ENCODE results near the gene OLA1. TPM values are rescaled to one million over a fixed set of nuclear protein-coding genes. Genes with fewer than 3 reads are reported as not detected.

OLA1 gene
- total RNA-seq, 2 experiments from 2014 or later, result 143 to 154 TPM

DNA sequence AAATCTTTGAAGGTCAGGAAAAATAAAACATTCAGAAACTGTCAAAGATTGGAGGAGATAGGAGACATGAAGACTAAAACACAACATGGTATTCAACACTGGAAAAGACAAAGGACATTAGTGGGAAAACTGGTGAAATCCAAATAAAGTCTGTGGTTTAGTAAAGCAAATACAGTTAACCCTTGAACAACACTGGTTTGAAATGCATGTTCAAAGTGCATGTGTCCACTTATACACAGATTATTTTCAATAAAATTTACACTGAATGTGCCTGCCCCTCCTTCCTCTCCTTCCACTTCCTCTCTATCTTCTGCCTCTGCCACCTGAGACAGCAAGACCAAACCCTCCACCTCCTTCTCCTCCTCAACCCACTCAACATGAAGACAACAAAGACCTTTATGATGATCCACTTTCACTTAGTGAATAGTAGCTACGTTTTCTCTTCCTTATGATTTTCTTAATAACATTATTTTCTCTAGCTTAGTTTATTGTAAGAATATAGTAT lies 14.5 kb downstream of the OLA1 start:
- POLR2A ChIA-PET, result no interaction called here
- CTCF ChIA-PET, result no interaction called here

DNA sequence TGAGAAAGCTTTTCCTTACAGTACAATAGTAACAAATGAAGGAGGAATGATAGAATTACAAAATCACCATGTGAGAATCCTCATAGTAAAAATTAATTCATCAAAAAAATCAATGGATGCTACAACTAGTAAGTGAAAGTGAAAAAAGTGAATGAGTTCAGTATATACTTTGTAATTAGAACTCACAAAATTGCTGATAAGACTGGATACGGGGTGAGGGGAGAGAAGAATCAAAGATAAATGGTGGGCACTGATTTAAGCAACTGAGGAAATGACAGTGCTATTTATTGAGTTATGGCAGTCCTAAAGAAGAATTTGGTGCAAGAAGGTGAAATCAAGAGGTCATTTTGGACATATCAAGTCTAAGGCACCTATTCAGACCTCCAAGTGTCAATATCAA lies 20.6 kb downstream of the OLA1 start:
- ChIA-PET CTCF (no interaction called here), POLR2A (no interaction called here)

GRCh38 chr2:174224665-174225288 lies 23.6 kb downstream of the OLA1 start:
- ChIA-PET CTCF (no interaction called here), POLR2A (no interaction called here)

DNA sequence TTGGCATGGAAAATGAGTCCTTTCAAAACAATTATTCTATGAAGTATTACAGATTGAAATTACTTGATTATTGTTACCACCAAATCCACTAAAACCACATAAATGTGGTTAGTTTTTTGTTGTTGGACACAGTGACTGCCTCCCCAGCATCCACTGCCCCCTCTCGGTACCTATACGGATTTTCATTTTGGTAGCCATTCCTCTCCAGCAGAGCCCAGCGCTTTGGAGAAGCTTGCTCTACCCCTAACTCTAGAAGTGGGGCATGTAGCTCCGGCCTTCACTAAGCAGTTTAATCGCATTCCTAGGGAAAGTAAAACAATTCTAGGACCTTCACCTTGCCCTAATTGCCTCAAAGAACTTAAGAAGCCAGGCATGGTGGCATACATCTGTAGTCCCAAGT lies 24.2 kb downstream of the OLA1 start:
- ChIA-PET CTCF (no interaction called here), POLR2A (no interaction called here)

DNA sequence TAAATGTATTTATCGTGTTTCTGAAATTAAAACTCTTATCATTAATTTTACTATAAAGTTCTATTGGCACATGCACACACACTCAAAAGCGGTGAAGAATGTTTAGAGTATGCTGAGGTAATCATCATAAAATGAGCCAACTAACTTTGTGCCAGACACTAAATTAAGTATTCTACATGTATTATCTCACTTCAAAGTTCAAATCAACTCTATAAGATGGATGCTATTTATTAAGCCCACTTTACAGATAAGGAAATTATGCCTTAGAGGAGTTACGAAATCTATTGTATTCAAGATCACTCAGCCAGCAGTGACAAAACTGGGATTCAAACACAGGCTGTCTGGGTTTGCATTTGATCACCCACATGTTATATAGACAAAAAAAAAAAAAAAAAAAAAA lies 24.9 kb downstream of the OLA1 start:
- ChIA-PET POLR2A (no interaction called here), CTCF (no interaction called here)

DNA sequence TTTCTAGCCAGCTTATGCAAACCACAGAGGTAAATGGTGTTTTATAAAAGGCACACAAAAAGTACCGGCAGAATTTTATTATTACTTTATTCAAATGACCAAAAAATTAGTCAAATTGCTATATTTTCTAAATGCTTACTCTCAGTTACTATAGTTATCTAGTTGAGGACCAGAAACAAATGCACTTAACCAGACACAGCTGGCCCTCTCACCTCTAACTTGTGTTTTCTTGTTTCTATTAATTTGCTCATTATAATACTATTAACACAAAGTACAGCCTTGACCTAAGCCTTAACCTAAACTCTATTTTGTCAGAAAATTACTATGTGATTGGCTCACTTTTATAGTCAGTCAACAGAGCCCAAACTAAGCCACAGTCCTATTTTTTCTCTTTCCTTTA lies 26.2 kb downstream of the OLA1 start:
- ChIA-PET CTCF (no interaction called here), POLR2A (no interaction called here)

- ChIA-PET CTCF (no interaction called here), POLR2A (no interaction called here)
Observed at GRCh38 chr2:174219321-174219720, 29.0 kb downstream of the OLA1 start.

GRCh38 chr2:174218773-174219172 lies 29.6 kb downstream of the OLA1 start:
- ChIA-PET CTCF (interaction anchor here (0.7 kb wide), 2 partner anchors 10 to 23 kb away, joined by 3 read pairs; no protein-coding TSS in a partner anchor), POLR2A (no interaction called here)

DNA sequence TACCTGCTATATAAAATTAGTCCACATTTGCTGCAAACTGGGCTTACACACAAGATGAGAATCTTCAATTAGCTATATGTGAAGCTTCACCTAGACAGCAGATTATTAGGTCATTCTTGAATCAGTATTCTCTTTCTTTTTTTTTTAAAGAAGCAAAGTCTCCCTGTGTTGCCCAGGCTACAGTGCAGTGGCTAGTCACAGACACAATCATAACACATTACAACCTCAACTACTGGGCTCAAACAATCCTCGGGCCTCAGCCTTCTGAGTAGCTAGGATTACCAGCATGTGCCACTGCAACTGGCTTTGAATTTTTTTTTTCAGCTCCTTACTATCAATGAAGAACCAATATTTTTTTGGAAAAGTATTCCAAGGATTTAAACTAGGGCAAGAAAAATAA lies 30.5 kb downstream of the OLA1 start:
- POLR2A ChIA-PET, result no interaction called here
- CTCF ChIA-PET, result no interaction called here

DNA sequence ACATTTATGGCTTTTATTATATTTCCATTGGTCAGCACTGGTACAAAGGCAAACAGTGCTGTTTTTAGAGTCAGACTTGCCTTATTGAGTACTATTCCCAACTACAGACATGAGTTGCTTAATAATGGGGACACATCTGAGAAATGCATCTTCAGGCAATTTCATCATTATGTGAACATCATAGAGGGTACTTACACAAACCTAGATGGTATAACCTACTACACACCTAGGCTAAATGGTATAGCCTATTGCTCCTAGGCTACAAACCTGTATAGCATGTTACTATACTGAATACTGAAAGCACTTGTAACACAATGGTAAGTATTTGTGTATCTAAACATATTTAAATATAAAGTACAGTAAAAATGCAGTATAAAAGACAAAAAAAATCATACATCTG lies 36.4 kb downstream of the OLA1 start:
- POLR2A ChIA-PET, result no interaction called here
- CTCF ChIA-PET, result no interaction called here

DNA sequence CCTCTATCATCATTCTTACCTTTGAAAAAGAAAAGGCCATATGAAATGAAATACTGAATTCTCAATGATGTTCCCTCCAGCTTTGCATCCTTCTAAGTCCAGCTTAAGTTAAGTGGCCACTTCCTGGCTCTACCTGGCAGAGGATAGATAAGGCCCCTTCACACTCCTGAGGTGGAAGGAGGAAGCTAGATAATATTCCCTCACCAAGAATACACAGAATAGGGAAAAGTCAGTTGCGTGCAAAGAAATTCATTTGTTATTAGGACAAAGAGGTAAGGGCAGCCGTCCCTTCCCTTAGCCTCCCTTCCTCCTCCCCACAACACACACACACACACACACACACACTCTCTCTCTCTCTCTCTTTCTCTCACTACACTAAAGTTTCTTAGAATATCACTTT lies 37.5 kb downstream of the OLA1 start:
- CTCF ChIA-PET, result no interaction called here
- POLR2A ChIA-PET, result no interaction called here

- CTCF ChIA-PET, result no interaction called here
Observed at GRCh38 chr2:174209325-174209724, 39.0 kb downstream of the OLA1 start.

GRCh38 chr2:174208026-174208425 lies 40.3 kb downstream of the OLA1 start:
- POLR2A ChIA-PET, result no interaction called here
- CTCF ChIA-PET, result interaction anchor here (0.6 kb wide), 1 partner anchor 11 kb away, joined by 3 read pairs; no protein-coding TSS in a partner anchor

More at GRCh38 chr2:174209325-174209724, 39.0 kb downstream of the OLA1 start:
- POLR2A ChIA-PET, result no interaction called here

GRCh38 chr2:174205562-174205961 lies 42.8 kb downstream of the OLA1 start:
- CTCF ChIA-PET, result no interaction called here

DNA sequence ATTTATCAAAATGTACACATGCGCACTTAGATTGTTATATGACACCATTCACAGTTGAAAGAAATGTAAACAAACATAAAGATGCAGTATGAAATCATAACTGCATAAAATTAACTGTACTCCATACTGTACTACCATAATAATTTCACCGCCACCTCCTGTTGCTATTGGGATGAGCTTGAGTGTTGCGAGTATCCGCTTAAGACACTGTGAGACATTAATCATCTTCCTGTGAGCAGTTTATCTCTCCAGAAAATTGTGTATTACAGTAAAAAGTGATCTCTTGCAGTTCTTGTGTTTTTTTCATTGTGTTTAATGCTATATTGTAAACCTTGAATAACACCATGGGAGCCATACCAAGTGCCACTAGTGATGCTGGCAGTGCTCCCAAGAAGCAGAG lies 46.1 kb downstream of the OLA1 start:
- POLR2A ChIA-PET, result no interaction called here
- CTCF ChIA-PET, result no interaction called here

More at GRCh38 chr2:174205562-174205961, 42.8 kb downstream of the OLA1 start:
- POLR2A ChIA-PET, result no interaction called here

DNA sequence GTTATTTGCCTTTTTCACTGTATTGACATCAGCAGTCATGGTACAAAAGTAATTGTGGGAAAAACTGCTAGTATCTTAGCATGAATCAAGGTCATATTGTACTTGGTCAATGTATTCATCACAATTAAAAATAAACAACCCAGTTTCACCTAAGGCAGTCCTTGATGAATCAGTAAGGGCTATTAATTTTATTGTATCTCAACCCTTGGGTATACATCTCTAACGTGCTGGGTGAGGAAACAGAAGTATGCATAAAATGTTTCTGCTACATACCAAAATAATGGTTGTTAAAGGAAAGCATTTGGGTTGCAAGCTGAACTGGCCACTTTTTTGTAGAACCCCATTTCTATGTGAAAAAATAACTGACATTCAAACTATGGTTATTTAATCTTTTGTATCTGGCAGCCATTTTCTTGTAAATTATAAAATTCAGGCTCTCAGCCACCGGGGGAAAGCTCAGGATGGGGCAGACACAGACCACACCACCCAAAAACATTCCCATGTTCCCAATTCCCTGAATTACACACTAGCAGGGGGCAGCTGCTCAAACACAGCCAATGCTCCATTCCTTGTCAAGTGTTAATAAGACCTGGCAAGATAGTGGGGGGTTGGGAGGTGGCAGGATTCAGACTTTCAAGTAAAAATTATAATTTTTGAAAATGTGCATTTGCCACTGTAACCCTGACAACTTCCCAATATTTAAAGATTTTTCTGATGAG lies 49.3 kb downstream of the OLA1 start:
- ChIA-PET POLR2A (no interaction called here), CTCF (no interaction called here)

DNA sequence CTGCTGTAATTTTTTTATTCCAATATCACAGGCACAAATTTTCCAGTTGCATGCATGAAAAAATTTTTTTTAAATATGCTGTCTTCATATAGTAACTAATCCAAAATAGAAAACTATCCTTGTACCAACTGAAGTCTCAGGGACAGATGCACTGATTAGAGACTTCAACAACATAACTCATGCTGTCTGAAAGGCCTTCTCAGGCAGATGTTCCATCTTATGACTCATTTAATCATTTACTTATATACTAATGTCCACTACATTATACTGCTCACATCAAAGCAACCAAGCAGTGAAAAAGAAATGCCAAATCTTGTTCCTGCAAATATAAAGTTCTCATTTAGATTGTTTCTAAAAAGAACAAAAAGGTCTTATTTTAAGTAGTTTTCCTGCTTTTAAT lies 53.1 kb downstream of the OLA1 start:
- ChIA-PET POLR2A (no interaction called here), CTCF (interaction anchor here (0.6 kb wide), 1 partner anchor 23 kb away, joined by 3 read pairs; no protein-coding TSS in a partner anchor)

GRCh38 chr2:174193737-174194136 lies 54.6 kb downstream of the OLA1 start:
- CTCF ChIA-PET, result no interaction called here

GRCh38 chr2:174192664-174193063 lies 55.7 kb downstream of the OLA1 start:
- ChIA-PET POLR2A (no interaction called here), CTCF (no interaction called here)

More at GRCh38 chr2:174193737-174194136, 54.6 kb downstream of the OLA1 start:
- POLR2A ChIA-PET, result no interaction called here

DNA sequence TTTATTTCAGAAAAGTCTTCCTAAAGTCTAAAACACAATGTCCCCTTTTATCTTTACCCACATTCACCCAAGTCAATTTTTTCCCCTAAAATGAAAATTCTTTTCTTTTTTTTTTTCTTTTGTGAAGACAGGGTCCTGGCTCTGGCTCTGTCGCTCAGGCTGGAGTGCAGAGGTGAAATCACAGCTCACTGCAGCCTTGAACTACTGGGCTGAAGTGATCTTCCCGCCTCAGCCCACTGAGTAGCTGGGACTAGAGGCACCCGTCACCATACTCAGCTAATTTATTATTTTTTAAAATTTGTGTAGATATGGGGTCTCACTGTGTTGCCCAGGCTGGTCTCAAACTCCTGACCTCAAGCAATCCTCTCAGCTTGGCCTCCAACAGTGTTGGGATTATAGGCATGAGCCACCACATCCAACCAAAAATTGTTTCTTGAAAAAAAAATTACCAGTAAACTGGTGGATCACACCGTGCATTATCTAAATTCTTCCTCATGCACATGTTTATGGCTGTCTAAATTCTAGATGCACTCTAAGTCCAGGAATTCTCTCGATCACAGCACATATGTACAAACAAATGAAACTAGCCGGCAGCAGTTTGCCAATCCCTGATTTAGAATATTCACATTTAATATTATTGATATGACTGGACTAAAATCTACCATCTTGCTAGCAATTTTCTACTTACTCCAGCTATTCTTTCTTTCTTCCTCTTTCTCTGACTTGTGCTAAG lies 56.8 kb downstream of the OLA1 start:
- ChIA-PET CTCF (interaction anchor here (0.6 kb wide), 1 partner anchor 135 kb away, joined by 3 read pairs; no protein-coding TSS in a partner anchor), POLR2A (no interaction called here)

DNA sequence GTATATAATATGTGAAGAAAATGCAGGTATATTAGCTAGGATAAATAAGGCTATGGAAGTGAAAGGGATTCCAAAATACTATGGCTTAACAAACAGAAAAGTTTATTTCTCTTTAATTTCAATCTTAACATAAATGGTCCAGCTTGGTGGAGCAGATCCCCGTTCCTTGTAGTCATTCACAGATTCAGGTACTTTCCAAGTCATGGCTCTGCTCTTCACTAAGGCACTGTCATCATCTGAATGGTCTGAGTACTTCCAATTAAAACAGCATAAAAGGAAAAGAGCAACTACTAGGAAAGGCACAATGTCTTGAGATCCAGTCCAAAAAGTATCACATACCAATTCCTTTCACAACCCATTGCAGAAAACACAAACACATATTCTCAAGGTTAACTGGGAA lies 63.4 kb downstream of the OLA1 start:
- ChIA-PET CTCF (no interaction called here), POLR2A (no interaction called here)
